DMS53 treated with DMSO at 0.1 percent for 48 hours (cell line): ENCODE data around the gene ZBED3.

Experiments used
- DNase-seq: peaks from one replicate; lab custom pipeline; 2025; ENCODE audit not compliant: unreplicated experiment; lab: John Stamatoyannopoulos, UW

ZBED3 gene

DNA sequence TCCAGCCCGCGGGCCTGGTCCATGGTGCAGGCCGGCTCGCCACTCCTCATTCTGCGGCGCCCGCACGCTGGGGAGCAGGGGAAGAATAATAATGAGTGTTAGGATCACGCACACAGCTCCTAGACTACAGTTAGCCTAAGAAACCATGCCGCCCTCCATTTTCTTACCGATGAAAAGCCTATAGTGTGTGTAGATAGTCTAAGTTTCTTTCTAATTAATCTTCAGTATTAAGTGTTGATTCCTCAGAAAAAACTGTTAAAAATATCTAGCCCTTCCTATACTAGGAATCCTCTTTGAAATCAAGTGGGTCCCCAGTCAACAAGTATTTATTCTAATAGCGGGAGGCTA is 9.3 kb downstream of the ZBED3 start:
- no peak for DNase-seq

DNA sequence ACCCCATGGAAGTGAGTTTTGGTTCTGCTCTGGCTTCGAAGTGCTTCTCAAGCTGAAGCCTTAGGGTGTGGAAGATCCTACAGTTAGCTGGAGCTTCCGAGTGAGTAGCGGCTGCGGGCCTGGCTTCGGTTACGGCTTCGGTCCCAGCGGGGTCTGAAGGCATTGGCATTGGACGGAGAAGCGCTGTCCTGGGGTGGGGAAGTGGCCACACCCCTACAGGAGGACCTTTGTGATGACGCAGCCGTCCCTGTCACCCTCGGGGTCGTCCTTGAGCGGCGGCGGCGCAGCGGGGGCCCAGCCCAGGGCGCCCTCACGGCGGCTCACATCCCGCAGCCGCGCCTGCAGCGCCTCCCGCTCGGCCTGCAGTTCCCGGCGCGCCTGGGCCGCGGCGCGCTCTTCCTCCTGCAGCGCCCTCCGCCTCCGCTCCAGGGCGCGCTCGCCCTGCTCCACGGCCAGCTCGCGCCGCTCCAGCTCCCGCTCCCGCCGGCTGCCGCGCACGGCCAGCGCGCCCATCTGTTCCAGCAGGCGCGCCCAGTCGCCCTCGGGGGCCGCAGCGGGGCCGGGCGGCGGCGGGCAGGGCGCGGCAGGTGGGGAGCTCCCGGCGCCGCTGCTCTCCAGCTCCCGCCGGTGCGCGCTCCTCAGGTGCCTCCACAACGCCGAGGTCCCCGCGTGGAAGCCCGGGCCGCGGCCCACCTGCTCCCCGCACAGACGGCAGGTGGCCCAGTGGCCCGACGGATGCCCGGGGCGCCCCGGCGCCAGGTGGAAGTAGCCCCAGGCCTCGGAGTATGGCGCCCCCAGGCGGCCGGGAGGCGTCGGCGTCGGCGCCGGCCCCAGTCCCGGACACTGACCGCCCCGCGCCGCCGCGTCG is 9.9 kb downstream of the ZBED3 start:
- DNase-seq: no peak

DNA sequence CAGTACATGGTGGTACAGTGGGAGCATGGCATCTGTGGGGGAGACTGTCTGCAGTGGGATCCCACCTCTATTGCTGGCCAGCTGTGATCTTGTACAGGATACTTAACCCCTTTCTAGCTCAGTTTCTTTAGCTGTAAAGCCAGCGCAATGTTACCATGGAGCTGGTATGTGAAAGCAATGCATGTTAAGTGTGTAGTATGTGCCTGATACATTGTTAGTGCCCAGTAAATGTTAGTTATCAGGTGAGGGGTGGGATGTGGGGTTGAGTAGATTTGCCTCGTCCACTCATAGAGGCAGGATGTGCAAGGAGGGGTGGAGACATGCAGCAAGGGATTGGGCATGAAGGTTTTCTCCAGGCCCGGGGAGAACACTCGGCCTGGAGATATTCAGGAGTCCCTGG is 12.3 kb downstream of the ZBED3 start:
- no peak for DNase-seq

DNA sequence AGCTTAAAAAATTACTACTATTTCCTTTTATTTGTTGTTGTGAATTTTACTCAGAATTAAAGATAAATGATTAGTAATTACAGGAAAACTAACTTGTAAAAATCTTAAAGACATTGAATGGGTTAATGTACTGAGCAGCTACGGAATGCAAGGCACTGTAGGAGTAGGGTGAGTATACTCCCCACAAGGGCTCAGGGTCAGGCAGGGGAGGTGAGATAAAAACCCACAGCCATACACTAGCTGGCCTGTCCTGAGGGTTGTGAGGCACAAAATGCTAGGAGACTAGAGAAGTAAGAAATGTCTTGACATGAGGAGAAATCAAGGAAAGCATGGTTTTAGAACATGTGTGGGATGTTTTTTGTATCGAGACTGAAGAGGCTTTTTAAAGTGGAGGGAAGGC is 13.4 kb downstream of the ZBED3 start:
- DNase-seq: no peak

- DNase-seq: no peak
Observed at GRCh38 chr5:77066823-77067442, 20.2 kb downstream of the ZBED3 start.

- no peak for DNase-seq
Observed at GRCh38 chr5:77066184-77066583, 20.9 kb downstream of the ZBED3 start.

DNA sequence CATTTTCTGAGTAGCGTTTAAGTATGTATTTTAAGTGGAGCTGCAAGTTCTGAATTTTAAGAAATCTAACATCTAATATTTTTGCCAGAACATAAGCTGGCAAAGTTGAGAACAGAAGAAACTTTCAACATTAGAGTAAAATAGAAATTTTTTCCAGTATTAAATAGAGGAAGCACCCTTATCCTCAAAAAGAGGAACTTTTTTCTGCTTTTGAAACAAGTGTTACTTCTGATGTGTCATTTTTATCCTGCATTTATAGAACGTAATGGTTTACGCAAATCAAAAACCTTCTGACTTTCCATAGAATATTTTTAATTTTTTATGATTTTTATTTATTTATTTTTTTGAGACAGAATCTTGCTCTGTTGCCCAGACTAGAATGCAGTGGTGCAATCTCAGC is 21.8 kb downstream of the ZBED3 start:
- no peak for DNase-seq

DNA sequence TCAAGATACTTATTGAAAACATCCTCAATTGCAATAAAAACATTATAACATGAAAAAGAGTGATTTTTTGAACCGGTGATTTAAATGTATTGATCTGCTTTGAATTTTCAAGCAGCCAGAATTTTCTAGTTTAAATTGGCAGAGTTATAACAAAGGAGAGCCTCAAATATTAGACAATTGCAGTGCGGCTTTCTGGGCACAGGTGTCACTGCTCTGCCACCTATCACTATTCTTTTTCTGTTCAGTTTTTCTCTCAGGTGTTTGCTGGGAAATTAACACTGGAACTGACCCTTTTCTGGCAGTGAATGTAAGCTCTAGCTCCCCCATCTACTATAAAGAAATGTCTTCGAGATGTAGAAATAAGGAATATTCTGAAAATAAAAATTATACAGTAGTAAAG is 23.0 kb downstream of the ZBED3 start:
- DNase-seq: no peak

DNA sequence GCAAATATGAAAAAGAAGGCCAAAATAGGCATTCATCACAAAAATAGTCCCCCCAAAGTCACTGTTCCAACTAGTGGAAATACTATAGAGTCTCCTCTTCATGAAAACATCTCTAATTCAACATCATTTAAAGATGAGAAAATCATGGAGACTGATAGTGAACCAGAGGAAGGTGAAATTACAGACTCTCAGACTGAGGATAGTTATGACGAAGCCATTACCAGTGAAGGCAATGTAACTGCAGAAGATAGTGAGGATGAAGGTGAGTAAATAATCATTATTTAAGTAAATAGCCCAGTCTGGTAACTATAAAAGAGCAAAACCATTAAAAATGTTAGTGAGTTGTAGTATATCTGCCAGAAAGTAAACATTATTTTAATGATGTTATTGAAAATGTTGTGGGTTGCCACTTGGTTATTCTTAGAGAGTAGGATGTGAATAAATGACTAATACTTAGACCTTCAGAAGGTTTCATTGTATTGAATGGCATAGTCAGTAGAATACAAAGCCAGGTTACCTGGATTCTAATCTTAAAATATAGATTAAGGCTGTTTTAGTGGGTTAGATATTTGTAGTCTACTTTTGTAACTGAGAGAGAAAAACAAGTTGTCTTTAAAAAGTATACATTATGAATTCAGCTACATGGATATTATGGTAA is 40.5 kb downstream of the ZBED3 start:
- no peak for DNase-seq

- no peak for DNase-seq
Observed at GRCh38 chr5:77035950-77036349, 51.1 kb downstream of the ZBED3 start.

GRCh38 chr5:77033338-77033737 is 53.7 kb downstream of the ZBED3 start:
- no peak for DNase-seq

DNA sequence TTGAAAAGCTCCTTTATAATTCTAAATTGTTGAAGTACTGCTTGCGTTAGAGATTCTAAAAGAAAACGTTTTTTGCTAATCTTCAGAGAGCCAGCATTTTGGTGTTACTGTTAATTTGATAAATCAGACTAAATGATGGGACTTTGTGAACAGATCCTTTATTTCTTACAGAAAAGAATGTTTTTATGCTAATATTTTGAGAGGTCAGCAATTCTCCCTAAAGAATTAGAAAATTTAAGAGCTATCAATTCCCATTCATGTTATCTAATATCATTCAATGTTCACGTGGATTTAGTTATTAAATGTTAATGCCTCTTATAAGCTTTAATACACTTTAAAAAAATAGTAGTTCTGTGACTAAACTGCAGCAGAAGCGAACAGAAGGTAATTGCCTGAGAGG is 54.5 kb downstream of the ZBED3 start:
- DNase-seq: no peak

DNA sequence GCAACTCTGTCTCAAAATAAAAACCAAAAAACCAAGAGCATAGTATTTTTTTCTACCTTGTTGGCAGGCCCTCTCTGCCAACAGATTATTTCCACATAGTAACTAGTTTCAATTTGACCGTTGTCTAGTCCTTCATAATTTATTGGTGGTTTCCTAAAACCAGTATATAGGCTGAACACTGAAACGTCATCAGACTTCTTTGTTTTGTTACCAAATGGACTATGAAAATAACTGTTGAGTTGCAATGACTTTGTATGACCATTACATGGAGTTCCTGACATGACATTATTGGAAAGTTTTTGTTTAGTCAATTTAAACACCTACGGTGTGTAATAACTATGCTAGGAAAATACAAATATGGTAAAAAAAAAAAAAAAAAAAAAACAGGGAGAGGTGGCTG is 55.2 kb downstream of the ZBED3 start:
- DNase-seq: no peak

- peak; percentile 92 for DNase-seq
Observed at GRCh38 chr5:77030097-77031071, 56.7 kb downstream of the ZBED3 start, which contains the start of gene AGGF1. TSS of gene AGGF1 (plus strand) at chr5:77030404. CDS start at chr5:77030767, 363 bp downstream.

DNA sequence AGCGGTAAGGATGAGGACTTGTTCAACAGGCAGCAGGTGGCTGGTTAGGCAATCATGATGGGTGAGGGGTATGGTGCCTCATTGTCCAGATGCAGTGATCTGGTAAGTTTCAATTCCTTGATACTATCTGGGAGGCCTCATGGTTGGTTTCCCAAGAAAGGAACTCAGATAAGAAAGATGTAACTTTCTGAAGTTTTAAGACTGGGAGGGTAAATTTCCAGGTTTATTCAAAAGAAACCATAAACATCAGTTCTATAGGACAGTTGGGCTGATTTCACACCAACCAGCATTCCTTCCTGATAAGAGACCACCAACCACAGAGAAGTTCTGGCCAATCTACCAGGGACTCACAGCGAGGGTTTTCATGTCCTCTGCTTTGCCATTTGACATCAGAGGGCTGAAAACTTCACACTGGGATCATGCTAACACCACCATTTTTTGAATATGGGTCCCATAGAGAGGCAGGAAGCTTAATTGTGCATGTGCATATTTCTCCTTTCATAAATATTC is 57.7 kb downstream of the ZBED3 start:
- no peak for DNase-seq

- DNase-seq: no peak
Observed at GRCh38 chr5:77028631-77029375, 58.3 kb downstream of the ZBED3 start.

DNA sequence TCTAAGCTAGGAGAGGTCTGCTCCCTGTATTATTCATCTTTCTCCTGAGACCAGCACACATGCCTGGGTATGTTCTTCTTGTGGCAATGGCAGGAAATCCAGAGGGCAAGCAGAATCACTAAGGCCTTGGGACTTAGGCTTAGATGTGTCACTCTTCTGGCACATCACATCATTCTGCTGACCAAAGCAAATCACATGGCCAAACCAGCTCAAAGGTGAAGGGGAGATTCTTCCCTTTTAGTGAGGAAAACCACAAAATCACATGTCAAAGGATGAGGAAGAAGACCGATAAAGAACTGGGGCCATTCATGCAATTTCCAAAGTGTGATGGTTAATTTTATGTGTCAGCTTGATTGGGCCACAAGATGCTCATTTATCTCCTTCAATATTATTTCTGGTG is 62.6 kb downstream of the ZBED3 start:
- no peak for DNase-seq

GRCh38 chr5:77022511-77023417 is 64.3 kb downstream of the ZBED3 start:
- DNase-seq: no peak
